ENCODE data around the gene OR51B6. TPM values are rescaled to one million over a fixed set of nuclear protein-coding genes. Genes with fewer than 3 reads are reported as not detected.

Gene OR51B6
- total RNA-seq, 2 donors from 2014 or later: not detected

DNA sequence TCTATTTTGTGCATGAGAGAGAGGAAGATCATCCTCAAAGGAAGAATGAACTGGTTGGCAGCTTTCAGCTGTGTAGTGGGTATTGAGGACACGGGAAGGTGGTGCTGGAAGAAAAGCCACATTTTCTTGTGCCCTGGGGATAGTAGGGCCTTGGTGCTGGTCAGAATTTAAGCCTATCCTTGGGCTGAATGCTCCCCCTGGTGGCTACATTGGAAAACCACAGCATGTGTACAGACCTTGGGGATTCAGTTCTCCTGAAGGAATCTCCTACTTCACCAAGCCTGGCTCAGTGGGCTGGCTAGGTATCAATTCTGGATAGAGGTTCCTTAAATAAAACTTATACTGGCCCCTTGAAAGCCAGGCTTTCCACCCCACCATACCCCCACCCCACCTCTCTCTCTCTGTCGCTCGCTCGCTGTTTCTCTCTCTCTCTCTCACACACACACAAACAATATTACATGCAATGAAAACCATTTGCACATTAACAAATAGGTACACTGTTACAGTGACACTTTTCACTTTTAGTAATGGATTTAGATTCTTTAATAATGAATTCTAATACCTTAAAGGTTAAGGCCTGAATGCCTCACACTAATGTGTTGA lies 29.5 kb downstream of the OR51B6 start:
- Mint-ChIP-seq H3K4me3 (no peak overlapping the region), H3K4me1 (ENCODE audit: low read depth) (no peaks in the 10 kb centered on the region), H3K27me3 (ENCODE audit: low read depth) (no peaks in the 10 kb centered on the region), H3K27ac (no peak overlapping the region), H3K9me3 (no peaks in the 10 kb centered on the region), H3K36me3 (ENCODE audit: insufficient read depth in 2 of 2) (no peaks in the 10 kb centered on the region)
- ATAC-seq (replicated peaks in 1 of 2): peak in 1 of 2 donors; percentile 43
- DNase-seq: peak; percentile 25 to 51

DNA sequence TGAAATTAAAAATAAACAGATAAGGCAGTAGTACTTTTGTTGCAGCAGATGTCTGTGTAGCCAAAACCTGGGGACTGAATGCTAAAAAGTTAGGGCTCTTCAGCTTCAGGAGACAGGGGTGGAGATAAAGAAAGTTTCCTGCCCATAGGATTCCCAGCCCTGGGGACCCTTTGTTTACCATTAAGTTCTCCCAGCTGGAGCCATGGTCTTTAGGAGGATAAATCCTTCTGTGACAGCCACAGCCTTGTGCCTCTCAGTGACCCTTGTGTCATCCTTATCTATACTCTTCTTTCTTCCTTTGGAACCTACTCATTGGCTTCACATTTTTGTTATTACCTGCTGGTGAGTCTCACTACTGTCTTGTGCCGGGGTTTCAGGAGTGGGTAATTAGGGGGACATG lies 32.3 kb downstream of the OR51B6 start, which contains the start of gene OR51M1:
Gene OR51M1, plus strand, starts transcription at position 237 of the 400 bp plus-strand sequence. CDS start 5,587 bp downstream, outside the sequence.
- H3K4me3 Mint-ChIP-seq: no peak within 1 kb of the TSS
- no peaks in the 10 kb centered on the region for H3K9me3 Mint-ChIP-seq
- DNase-seq (no peak), ATAC-seq (replicated peaks in 1 of 2) (no peak)
- no peaks in the 10 kb centered on the region for H3K4me1 Mint-ChIP-seq (ENCODE audit: low read depth)
- H3K36me3 Mint-ChIP-seq (ENCODE audit: insufficient read depth in 2 of 2): no peaks in the 10 kb centered on the region
- no peak within 1 kb of the TSS for H3K27ac Mint-ChIP-seq
- H3K27me3 Mint-ChIP-seq (ENCODE audit: low read depth): no peaks in the 10 kb centered on the region

DNA sequence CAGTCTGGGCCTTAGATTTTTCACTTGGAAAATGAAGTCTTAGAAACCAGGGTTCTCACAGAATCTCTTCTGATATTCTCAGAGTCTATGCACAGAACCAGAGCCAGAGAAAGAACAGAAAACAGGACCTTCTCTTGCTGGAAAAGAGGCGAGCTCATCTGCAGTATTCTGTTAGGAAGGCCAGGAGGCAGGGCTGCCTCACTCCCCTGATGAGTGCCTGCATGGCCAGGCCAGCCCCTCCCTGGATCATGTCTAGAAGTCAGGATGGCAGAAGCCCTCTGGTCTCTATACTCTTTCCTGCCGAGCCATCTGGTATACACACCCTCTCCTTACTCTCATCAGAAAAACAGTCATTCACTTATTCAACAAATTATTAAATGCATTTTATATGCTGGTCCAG lies 33.0 kb downstream of the OR51B6 start:
- H3K9me3 Mint-ChIP-seq: no peaks in the 10 kb centered on the region
- H3K4me1 Mint-ChIP-seq (ENCODE audit: low read depth): no peaks in the 10 kb centered on the region
- H3K27ac Mint-ChIP-seq: no peak overlapping the region
- H3K4me3 Mint-ChIP-seq: no peak overlapping the region
- no peaks in the 10 kb centered on the region for H3K36me3 Mint-ChIP-seq (ENCODE audit: insufficient read depth in 2 of 2)
- H3K27me3 Mint-ChIP-seq (ENCODE audit: low read depth): no peaks in the 10 kb centered on the region
- no peak for DNase-seq
- no peak for ATAC-seq (replicated peaks in 1 of 2)

DNA sequence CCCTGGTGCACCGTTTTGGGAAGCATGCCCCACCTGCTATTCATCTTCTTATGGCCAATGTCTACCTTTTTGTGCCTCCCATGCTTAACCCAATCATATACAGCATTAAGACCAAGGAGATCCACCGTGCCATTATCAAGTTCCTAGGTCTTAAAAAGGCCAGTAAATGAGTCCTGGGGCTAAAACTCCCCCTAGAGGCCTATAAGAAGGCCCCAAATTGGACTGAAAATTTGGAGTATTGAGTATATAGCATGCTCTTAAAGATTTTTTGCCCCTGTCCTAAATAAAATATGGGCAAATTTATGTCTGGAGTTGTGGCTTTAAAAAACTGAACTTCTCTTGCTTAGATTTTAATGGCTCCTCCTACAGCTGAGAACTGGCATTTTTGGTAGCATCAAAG lies 38.9 kb downstream of the OR51B6 start:
- DNase-seq (no peak), ATAC-seq (replicated peaks in 1 of 2) (no peak)
- Mint-ChIP-seq H3K4me3 (no peak overlapping the region), H3K27ac (no peak overlapping the region), H3K27me3 (ENCODE audit: low read depth) (no peaks in the 10 kb centered on the region), H3K36me3 (ENCODE audit: insufficient read depth in 2 of 2) (no peaks in the 10 kb centered on the region), H3K9me3 (no peaks in the 10 kb centered on the region), H3K4me1 (ENCODE audit: low read depth) (no peaks in the 10 kb centered on the region)

DNA sequence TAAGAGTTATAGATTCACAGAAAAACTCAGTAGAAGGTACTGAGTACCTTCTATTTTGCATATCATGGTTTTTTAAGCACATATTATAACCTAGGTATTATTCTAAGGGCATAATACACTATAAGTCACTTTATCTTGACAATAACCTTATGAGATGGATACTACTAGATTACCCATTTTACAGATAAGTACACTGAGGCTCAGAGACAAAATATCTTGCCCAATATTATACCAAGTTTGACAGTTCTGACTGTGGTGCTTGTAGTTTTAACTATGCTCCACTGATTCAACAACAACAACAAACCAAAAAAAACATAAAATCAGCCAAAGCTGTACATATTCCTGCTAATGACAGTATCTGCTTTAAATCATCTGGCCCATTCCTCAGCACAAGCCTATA lies 42.8 kb downstream of the OR51B6 start:
- DNase-seq (no peak), ATAC-seq (replicated peaks in 1 of 2) (no peak)
- H3K4me3 Mint-ChIP-seq: no peak overlapping the region
- H3K4me1 Mint-ChIP-seq (ENCODE audit: low read depth): no peaks in the 10 kb centered on the region
- no peaks in the 10 kb centered on the region for H3K27me3 Mint-ChIP-seq (ENCODE audit: low read depth)
- no peak overlapping the region for H3K27ac Mint-ChIP-seq
- no peaks in the 10 kb centered on the region for H3K9me3 Mint-ChIP-seq
- H3K36me3 Mint-ChIP-seq (ENCODE audit: insufficient read depth in 2 of 2): no peaks in the 10 kb centered on the region

DNA sequence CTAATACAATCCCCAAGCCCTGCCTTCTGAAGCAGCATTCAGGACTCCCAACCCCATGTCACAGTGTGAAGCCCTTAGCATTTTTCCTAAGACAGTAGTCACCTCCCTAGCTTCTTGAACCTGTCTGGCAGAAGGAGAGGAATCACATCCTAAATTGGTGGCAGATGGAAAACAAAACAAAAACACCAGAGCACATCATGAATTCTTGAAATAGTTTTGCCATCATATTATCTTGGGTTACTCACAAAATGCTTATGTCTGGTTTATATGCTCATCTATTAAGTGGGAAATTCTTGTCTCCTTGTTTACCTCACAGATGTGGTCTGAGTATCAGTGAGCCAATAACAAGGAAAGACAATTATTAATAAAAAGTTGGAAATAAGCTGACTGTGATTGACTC lies 47.6 kb downstream of the OR51B6 start:
- no peak overlapping the region for H3K4me3 Mint-ChIP-seq
- H3K36me3 Mint-ChIP-seq (ENCODE audit: insufficient read depth in 2 of 2): no peaks in the 10 kb centered on the region
- no peak for DNase-seq
- peaks cover 7% of the 10 kb centered on the region for H3K27me3 Mint-ChIP-seq (ENCODE audit: low read depth)
- H3K9me3 Mint-ChIP-seq: no peaks in the 10 kb centered on the region
- no peaks in the 10 kb centered on the region for H3K4me1 Mint-ChIP-seq (ENCODE audit: low read depth)
- ATAC-seq (replicated peaks in 1 of 2): no peak
- H3K27ac Mint-ChIP-seq: no peak overlapping the region

Other genes starting within 250 kb of the OR51B6 start
- gene OR52A5, start 213.2 kb upstream of the OR51B6 start, total RNA-seq: not detected
- gene OR52A1, start 196.8 kb upstream of the OR51B6 start, total RNA-seq: not detected
- gene OR51V1, start 150.8 kb upstream of the OR51B6 start, total RNA-seq: not detected
- gene HBB, start 124.4 kb upstream of the OR51B6 start, total RNA-seq: not detected
- gene HBD, start 117.0 kb upstream of the OR51B6 start, total RNA-seq: under 1 TPM in 1 of 2 donors, not detected in 1; 0.46 TPM
- not detected for gene HBG1, start 101.7 kb upstream of the OR51B6 start, total RNA-seq
- not detected for gene HBG2, start 96.7 kb upstream of the OR51B6 start, total RNA-seq
- gene HBE1, start 81.6 kb upstream of the OR51B6 start, total RNA-seq: not detected
- gene OR51B4, start 49.6 kb upstream of the OR51B6 start, total RNA-seq: not detected
- not detected for gene OR51B2, start 27.2 kb upstream of the OR51B6 start, total RNA-seq
- under 1 TPM in 1 of 2 donors, not detected in 1; 0.30 TPM for gene OR51B5, start 8.0 kb upstream of the OR51B6 start, total RNA-seq
- not detected for gene OR51M1, start 32.3 kb downstream of the OR51B6 start, total RNA-seq
- not detected for gene OR51Q1, start 70.6 kb downstream of the OR51B6 start, total RNA-seq
- gene OR51I1, start 90.0 kb downstream of the OR51B6 start, total RNA-seq: not detected
- gene OR51I2, start 97.8 kb downstream of the OR51B6 start, total RNA-seq: not detected
- gene OR52D1, start 137.2 kb downstream of the OR51B6 start, total RNA-seq: not detected
- gene UBQLN3, start 158.4 kb downstream of the OR51B6 start, total RNA-seq: not detected
- under 1 TPM in 1 of 2 donors, not detected in 1; 0.30 TPM for gene UBQLNL, start 165.2 kb downstream of the OR51B6 start, total RNA-seq
- gene OR52H1, start 197.0 kb downstream of the OR51B6 start, total RNA-seq: not detected
- not detected for gene OR52B6, start 229.4 kb downstream of the OR51B6 start, total RNA-seq
- 1 to 10 TPM in 1 of 2 donors, not detected in 1; 1.6 TPM for gene TRIM6, start 245.1 kb downstream of the OR51B6 start, total RNA-seq